Fibroblast of lung (primary cell): ENCODE data around the gene PACSIN1.

Experiments
- CTCF ChIP-seq, 2 donors: IDR thresholded peaks in 1 of 2; conservative IDR thresholded peaks in 1 of 2; 1 replicate in 1 of 2; 2 replicates in 1 of 2; pipeline ENCODE4 v1.5.1; 2011 to 2012; ENCODE audit warnings: low read length in 2 of 2, control low read depth in 1 of 2, inconsistent platforms in 1 of 2, low read depth in 1 of 2, mild to moderate bottlenecking in 1 of 2
- EZH2 ChIP-seq: IDR thresholded peaks from 2 replicates; pipeline ENCODE4 v1.5.1; 2012; ENCODE audit warnings: low read length, control low read depth, mild to moderate bottlenecking; ENCODE audit errors: missing control alignments

GRCh38 chr6:34497411-34497810 is 31.5 kb downstream of the PACSIN1 start:
- TF ChIP-seq CTCF (conservative IDR thresholded peaks at IDR 0.05 in 1 of 2, IDR thresholded peaks at IDR 0.05 in 1 of 2; ENCODE audit: low read depth in 1 of 2, low read length in 2 of 2) (no peak), EZH2 (no peak)
